Stimulated activated CD4-positive, alpha-beta T cell treated with anti-CD3 and anti-CD28 coated beads, Interleukin-2, amount 100 ng/mL, for 48 hours (primary cell): Measurements from ENCODE around the gene UNC5B.

Source experiments
- DNase-seq, 2 donors: peaks; one replicate each; pipeline ENCODE4 v3.0.0-alpha.2; 2020

UNC5B gene

GRCh38 chr10:71255808-71256660 lies 43.7 kb downstream of the UNC5B start:
- DNase-seq: no peak

- DNase-seq: no peak
Observed at GRCh38 chr10:71256661-71257318, 44.4 kb downstream of the UNC5B start.

- DNase-seq: no peak
Observed at GRCh38 chr10:71257319-71257997, 45.1 kb downstream of the UNC5B start.

- DNase-seq: no peak
Observed at GRCh38 chr10:71258046-71258445, 45.7 kb downstream of the UNC5B start.

GRCh38 chr10:71258446-71259145 lies 46.2 kb downstream of the UNC5B start:
- no peak for DNase-seq

- DNase-seq: no peak
Observed at GRCh38 chr10:71259282-71259681, 46.9 kb downstream of the UNC5B start.

GRCh38 chr10:71259815-71260501 lies 47.6 kb downstream of the UNC5B start:
- no peak for DNase-seq

GRCh38 chr10:71260622-71261325 lies 48.4 kb downstream of the UNC5B start:
- no peak for DNase-seq

- DNase-seq: no peak
Observed at GRCh38 chr10:71262027-71262426, 49.7 kb downstream of the UNC5B start.

- no peak for DNase-seq
Observed at GRCh38 chr10:71262817-71263216, 50.4 kb downstream of the UNC5B start.

- DNase-seq: no peak
Observed at GRCh38 chr10:71263376-71263775, 51.0 kb downstream of the UNC5B start.

GRCh38 chr10:71264345-71265200 lies 52.2 kb downstream of the UNC5B start:
- DNase-seq: no peak

GRCh38 chr10:71265201-71265575 lies 52.8 kb downstream of the UNC5B start:
- no peak for DNase-seq

- no peak for DNase-seq
Observed at GRCh38 chr10:71265618-71266146, 53.3 kb downstream of the UNC5B start.

- no peak for DNase-seq
Observed at GRCh38 chr10:71266147-71266917, 54.0 kb downstream of the UNC5B start.

GRCh38 chr10:71266918-71267442 lies 54.6 kb downstream of the UNC5B start:
- DNase-seq: no peak

GRCh38 chr10:71267508-71268240 lies 55.3 kb downstream of the UNC5B start:
- no peak for DNase-seq

- no peak for DNase-seq
Observed at GRCh38 chr10:71268247-71268691, 55.9 kb downstream of the UNC5B start.

- DNase-seq: no peak
Observed at GRCh38 chr10:71268758-71269157, 56.4 kb downstream of the UNC5B start.
